Keratinocyte (primary cell): ENCODE measurements around the gene AGRN. TPM values are rescaled to one million over a fixed set of nuclear protein-coding genes. Genes with fewer than 3 reads are reported as not detected.

Experiments used
- DNase-seq: peaks from one replicate; pipeline ENCODE4 v3.0.0-alpha.2; 2011; ENCODE audit warnings: low read depth, missing footprints, low spot score
- FAIRE-seq: peaks from 2 replicates; lab custom pipeline; 2011; peaks lifted over from hg19 to GRCh38; lab: Jason Lieb, UNC
- H2AFZ ChIP-seq: 2 replicates; pipeline ENCODE4 v1.6.0; 2012; ENCODE audit warnings: low read length, control low read depth, inconsistent platforms; ENCODE audit not compliant: control insufficient read depth
- H3K27ac ChIP-seq: 2 replicates; pipeline ENCODE4 v1.5.1; 2011; ENCODE audit warnings: low read length; ENCODE audit not compliant: control insufficient read depth, insufficient read depth
- H3K27me3 ChIP-seq: 3 replicates; pipeline ENCODE4 v1.6.0; 2011; ENCODE audit warnings: low read length; ENCODE audit not compliant: control insufficient read depth, insufficient read depth; ENCODE audit errors: extremely low read depth
- H3K36me3 ChIP-seq, 2 experiments: 2 replicates in 1 of 2; 3 replicates in 1 of 2; pipeline ENCODE4 v1.5.1; 2011; ENCODE audit warnings: low read length in 2 of 2, mild to moderate bottlenecking in 1 of 2; ENCODE audit not compliant: control insufficient read depth in 2 of 2, insufficient read depth in 2 of 2; ENCODE audit errors: extremely low read depth in 1 of 2
- H3K4me1 ChIP-seq: 3 replicates; pipeline ENCODE4 v1.5.1; 2011; ENCODE audit warnings: low read length; ENCODE audit not compliant: control insufficient read depth, insufficient read depth; ENCODE audit errors: extremely low read depth
- H3K4me2 ChIP-seq: 3 replicates; pipeline ENCODE4 v1.6.0; 2011; ENCODE audit warnings: low read depth, low read length; ENCODE audit not compliant: control insufficient read depth, insufficient read depth; ENCODE audit errors: extremely low read depth
- H3K4me3 ChIP-seq, 3 experiments: fragments of 200-600 bp in 1 of 3; sonication (generic) in 1 of 3; 2 replicates in 2 of 3; 3 replicates in 1 of 3; pipeline ENCODE4 v1.5.1; 2011 to 2016; ENCODE audit warnings: low read length in 3 of 3, mild to moderate bottlenecking in 3 of 3, control low read depth in 2 of 3, inconsistent platforms in 1 of 3, low read depth in 1 of 3, mixed read lengths in 1 of 3, mixed run types in 1 of 3, moderate library complexity in 1 of 3; ENCODE audit not compliant: control insufficient read depth in 2 of 3, insufficient read depth in 2 of 3; ENCODE audit errors: extremely low read depth in 1 of 3
- H3K79me2 ChIP-seq: 2 replicates; pipeline ENCODE4 v1.6.0; 2012; ENCODE audit warnings: low read length; ENCODE audit not compliant: control insufficient read depth, insufficient read depth
- H3K9ac ChIP-seq: 3 replicates; pipeline ENCODE4 v1.6.0; 2011; ENCODE audit warnings: low read length; ENCODE audit not compliant: control insufficient read depth, insufficient read depth; ENCODE audit errors: extremely low read depth
- H3K9me1 ChIP-seq: 3 replicates; pipeline ENCODE4 v1.6.0; 2011; ENCODE audit warnings: low read length; ENCODE audit not compliant: control insufficient read depth, insufficient read depth; ENCODE audit errors: extremely low read depth
- H3K9me3 ChIP-seq: 2 replicates; pipeline ENCODE4 v1.5.1; 2012; ENCODE audit warnings: low read depth, low read length; ENCODE audit not compliant: control insufficient read depth
- H4K20me1 ChIP-seq: 3 replicates; pipeline ENCODE4 v1.6.0; 2011; ENCODE audit warnings: low read length; ENCODE audit not compliant: control insufficient read depth, insufficient read depth; ENCODE audit errors: extremely low read depth
- EZH2 ChIP-seq: IDR thresholded peaks from one replicate; pipeline ENCODE4 v1.6.1; 2012; ENCODE audit warnings: inconsistent platforms, mild to moderate bottlenecking, low read length, moderate library complexity
- dilution Hi-C: fragments of 300-500 bp; cut with MboI; formaldehyde crosslinking; loops from one replicate; pipeline ENCODE4 v1.7.0; 2020; ENCODE audit warnings: low sequenced_read_pairs; ENCODE audit not compliant: extremely low pct_ligation_motif_present
- polyA plus RNA-seq, 5 experiments: library from polyadenylated mRNA; depleted of rRNA in 3 of 5; stranded (reverse) in 3 of 5; stranded (forward) in 1 of 5; unstranded in 1 of 5; fragments of >200 nt; gene quantifications; 1 replicate in 1 of 5; 2 replicates in 3 of 5; 3 replicates in 1 of 5; pipeline versions ENCODE4 v1.2.1 to v1.2.3, GENCODE V29; 2011 to 2012; ENCODE audit warnings: missing spikeins in 2 of 5, low read depth in 1 of 5, low replicate concordance in 1 of 5
- TF ChIP-seq, protein P1 (sequence below), 3 experiments: IDR thresholded peaks in 1 of 3; conservative IDR thresholded peaks in 1 of 3; optimal IDR thresholded peaks in 1 of 3; 2 replicates in 2 of 3; 3 replicates in 1 of 3; pipeline versions ENCODE3 to v1.5.1; 2011; ENCODE audit warnings: low read length in 3 of 3, mild to moderate bottlenecking in 3 of 3, moderate library complexity in 2 of 3, control low read depth in 1 of 3, inconsistent platforms in 1 of 3; ENCODE audit not compliant: insufficient read depth in 2 of 3; ENCODE audit errors: extremely low read depth in 1 of 3

AGRN gene
- polyA plus RNA-seq, 1 donor (not counting 4 experiments of a cell fraction or from before 2014, with no cell fraction given), result 72.4 TPM

DNA sequence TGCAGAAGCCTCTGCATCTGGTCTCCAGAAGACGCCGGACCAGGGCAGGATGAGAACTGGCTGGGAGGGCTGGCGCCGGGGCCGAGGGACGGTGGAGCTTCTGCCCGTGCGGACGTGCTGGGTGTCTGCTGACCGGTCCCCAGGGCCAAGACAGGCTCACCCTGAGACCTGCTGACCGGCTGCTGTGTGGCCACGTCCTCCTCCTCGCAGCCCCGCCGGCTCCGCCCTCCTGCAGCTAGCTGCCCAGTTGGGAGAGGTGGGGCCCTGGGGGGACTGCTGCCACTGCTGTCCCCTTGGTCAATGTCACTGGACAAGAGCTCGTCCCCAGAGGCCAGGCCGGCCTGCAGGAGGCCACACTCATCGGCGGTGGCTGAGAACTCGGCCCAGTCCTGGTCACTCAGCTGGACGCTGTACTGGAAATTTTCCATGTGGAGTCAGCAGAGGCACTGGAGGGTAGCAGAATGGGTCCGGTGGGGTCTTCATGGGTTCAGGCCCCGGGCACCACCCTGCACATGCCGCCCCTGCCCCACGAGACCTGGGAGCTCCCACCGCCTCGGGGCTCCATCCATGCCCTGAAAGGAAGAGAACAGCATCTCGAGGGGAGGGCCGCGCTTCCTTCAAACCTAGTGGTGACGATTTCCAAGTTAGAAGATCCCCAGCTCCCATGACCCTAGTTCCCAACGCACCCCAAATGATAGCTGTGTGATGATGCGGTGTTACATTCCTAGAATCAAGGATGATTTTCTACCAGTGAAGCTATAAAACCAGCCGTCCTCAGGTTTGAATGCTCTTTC, 39.1 kb upstream of the AGRN start:
- TF ChIP-seq, protein P1, sequence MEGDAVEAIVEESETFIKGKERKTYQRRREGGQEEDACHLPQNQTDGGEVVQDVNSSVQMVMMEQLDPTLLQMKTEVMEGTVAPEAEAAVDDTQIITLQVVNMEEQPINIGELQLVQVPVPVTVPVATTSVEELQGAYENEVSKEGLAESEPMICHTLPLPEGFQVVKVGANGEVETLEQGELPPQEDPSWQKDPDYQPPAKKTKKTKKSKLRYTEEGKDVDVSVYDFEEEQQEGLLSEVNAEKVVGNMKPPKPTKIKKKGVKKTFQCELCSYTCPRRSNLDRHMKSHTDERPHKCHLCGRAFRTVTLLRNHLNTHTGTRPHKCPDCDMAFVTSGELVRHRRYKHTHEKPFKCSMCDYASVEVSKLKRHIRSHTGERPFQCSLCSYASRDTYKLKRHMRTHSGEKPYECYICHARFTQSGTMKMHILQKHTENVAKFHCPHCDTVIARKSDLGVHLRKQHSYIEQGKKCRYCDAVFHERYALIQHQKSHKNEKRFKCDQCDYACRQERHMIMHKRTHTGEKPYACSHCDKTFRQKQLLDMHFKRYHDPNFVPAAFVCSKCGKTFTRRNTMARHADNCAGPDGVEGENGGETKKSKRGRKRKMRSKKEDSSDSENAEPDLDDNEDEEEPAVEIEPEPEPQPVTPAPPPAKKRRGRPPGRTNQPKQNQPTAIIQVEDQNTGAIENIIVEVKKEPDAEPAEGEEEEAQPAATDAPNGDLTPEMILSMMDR (optimal IDR thresholded peaks at IDR 0.05 in 1 of 3, IDR thresholded peaks at IDR 0.05 in 1 of 3, conservative IDR thresholded peaks at IDR 0.05 in 1 of 3; ENCODE audit: extremely low read depth in 1 of 3, insufficient read depth in 2 of 3, low read length in 3 of 3), result no peak
- TF ChIP-seq EZH2, result no peak
- Histone ChIP-seq H3K27ac (no peak overlapping the region), H2AFZ (no peak overlapping the region), H3K4me3 (no peak overlapping the region), H3K79me2 (no peaks in the 10 kb centered on the region), H3K9me3 (no peaks in the 10 kb centered on the region), H3K27me3 (peaks cover 50% of the 10 kb centered on the region), H3K9ac (no peak overlapping the region), H4K20me1 (no peaks in the 10 kb centered on the region), H3K4me2 (no peak overlapping the region), H3K36me3 (no peaks in the 10 kb centered on the region), H3K9me1 (no peaks in the 10 kb centered on the region), H3K4me1 (peaks cover 4% of the 10 kb centered on the region)
- dilution Hi-C loops, result no loop called here
- DNase-seq (no peak), FAIRE-seq (no peak)

DNA sequence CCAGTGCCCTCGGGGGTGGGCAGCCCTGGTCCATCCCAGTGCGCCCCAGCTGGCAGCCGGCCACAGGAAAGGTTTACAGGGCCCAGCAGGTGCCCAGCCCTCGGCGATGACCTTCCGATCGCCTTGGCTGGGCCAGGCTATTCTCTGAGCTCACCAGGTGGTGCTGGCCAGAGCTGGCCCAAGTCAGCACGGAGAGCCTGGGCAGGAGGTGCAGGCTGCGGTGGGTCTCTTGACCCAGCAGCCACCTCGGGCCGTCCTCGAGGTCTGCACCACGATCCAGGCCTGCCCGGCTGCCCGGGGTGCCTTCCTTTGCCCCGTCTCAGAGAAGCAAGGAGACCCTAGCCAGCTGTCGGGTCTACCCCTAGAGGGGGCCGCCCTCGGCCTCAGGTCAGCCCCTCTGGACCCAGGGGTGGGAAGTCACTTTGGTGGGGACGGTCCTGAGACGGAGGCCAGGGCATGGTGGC, 38.4 kb upstream of the AGRN start:
- no peaks in the 10 kb centered on the region for H3K4me1 ChIP-seq
- H3K4me2 ChIP-seq, result no peak overlapping the region
- FAIRE-seq (no peak), DNase-seq (no peak)
- no peaks in the 10 kb centered on the region for H3K9me3 ChIP-seq
- H2AFZ ChIP-seq, result no peak overlapping the region
- H3K9me1 ChIP-seq, result no peaks in the 10 kb centered on the region
- TF ChIP-seq EZH2, result no peak
- TF ChIP-seq, protein P1 (optimal IDR thresholded peaks at IDR 0.05 in 1 of 3, IDR thresholded peaks at IDR 0.05 in 1 of 3, conservative IDR thresholded peaks at IDR 0.05 in 1 of 3; ENCODE audit: extremely low read depth in 1 of 3, insufficient read depth in 2 of 3, low read length in 3 of 3), result no peak
- no peak overlapping the region for H3K9ac ChIP-seq
- H3K79me2 ChIP-seq, result no peaks in the 10 kb centered on the region
- no peak overlapping the region for H3K4me3 ChIP-seq
- H4K20me1 ChIP-seq, result no peaks in the 10 kb centered on the region
- no peak overlapping the region for H3K27ac ChIP-seq
- peaks cover 51% of the 10 kb centered on the region for H3K27me3 ChIP-seq
- no peaks in the 10 kb centered on the region for H3K36me3 ChIP-seq
- dilution Hi-C loops, result no loop called here
